Vagina (tissue), 2 donors: ENCODE results near the gene ZSWIM6.

ENCODE experiments used
- POLR2A ChIP-seq, 2 donors: fragments of 450-650 bp; IDR thresholded peaks; one replicate each; pipeline ENCODE4 v1.6.1; 2017; ENCODE audit warnings: antibody characterized with exemption in 2 of 2, mild to moderate bottlenecking in 2 of 2, moderate library complexity in 2 of 2
- POLR2AphosphoS5 ChIP-seq, 2 donors: sonication (generic); formaldehyde crosslinking; IDR thresholded peaks; one replicate each; pipeline ENCODE4 v1.9.0; 2017; ENCODE audit warnings: antibody characterized with exemption in 2 of 2, mild to moderate bottlenecking in 2 of 2, low read depth in 1 of 2; ENCODE audit not compliant: insufficient read depth in 1 of 2
- TF ChIP-seq, protein P1 (sequence below), 3 experiments: fragments of 450-650 bp in 2 of 3; fragments of 200-600 bp in 1 of 3; sonication (generic) in 1 of 3; IDR thresholded peaks; one replicate each; pipeline ENCODE4 v1.5.1; 2017 to 2019; ENCODE audit warnings: antibody characterized with exemption in 3 of 3, mild to moderate bottlenecking in 2 of 3, moderate library complexity in 2 of 3

DNA sequence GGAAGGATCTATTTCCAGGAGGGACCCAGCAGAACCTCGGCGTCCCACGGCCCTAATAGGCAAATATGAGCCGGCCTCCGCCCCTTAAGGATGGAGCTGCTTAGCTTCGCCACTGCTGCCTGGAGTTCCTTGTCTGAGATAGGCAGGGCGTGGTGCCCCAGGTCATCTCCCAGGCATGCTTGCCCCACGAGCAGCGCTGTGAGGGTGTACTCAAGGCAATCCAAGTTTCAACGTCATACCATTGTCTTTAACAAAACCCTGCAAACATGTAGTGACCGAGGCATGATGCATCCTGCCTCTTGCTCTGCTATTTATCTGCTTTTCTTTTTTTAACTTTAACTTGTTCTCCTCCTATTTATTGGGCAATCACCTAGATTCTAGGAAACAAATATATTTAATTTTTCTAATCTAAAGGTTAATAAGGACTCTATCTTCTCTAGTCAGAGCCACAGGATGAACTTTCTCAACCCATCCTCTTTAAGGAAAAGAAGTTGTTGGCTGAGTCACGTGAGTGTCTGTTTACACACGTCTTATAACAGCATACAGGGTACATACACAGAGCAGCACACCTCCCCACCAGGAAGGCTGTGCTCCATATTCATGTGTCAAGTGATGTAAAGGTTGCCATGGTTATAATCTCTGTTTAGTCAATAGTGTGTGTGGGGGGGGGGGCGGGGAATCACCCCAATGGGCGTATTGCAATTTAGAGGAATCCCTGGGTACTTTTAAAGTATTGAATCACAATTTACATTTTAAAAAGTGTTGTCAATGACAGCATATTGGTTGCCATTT is 27.3 kb upstream of the ZSWIM6 start:
- TF ChIP-seq, protein P1, sequence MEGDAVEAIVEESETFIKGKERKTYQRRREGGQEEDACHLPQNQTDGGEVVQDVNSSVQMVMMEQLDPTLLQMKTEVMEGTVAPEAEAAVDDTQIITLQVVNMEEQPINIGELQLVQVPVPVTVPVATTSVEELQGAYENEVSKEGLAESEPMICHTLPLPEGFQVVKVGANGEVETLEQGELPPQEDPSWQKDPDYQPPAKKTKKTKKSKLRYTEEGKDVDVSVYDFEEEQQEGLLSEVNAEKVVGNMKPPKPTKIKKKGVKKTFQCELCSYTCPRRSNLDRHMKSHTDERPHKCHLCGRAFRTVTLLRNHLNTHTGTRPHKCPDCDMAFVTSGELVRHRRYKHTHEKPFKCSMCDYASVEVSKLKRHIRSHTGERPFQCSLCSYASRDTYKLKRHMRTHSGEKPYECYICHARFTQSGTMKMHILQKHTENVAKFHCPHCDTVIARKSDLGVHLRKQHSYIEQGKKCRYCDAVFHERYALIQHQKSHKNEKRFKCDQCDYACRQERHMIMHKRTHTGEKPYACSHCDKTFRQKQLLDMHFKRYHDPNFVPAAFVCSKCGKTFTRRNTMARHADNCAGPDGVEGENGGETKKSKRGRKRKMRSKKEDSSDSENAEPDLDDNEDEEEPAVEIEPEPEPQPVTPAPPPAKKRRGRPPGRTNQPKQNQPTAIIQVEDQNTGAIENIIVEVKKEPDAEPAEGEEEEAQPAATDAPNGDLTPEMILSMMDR (IDR thresholded peaks at IDR 0.05): no peak
- TF ChIP-seq POLR2AphosphoS5 (IDR thresholded peaks at IDR 0.05; ENCODE audit: insufficient read depth in 1 of 2, low read depth in 1 of 2) (peak; percentile 48 to 68), POLR2A (IDR thresholded peaks at IDR 0.05) (no peak)
